HG02798 (cell line): Measurements from ENCODE around the gene CYP2W1.
A peak's percentile ranks its signal among the peaks of the same experiment; 100 is the strongest.
"Not testable (repeated sequence)": the region's sequence is repeated elsewhere in the genome, so short reads cannot be mapped to it uniquely, and the experiment has no call there.

Experiments
- ATAC-seq: cut with Tn5 transposase; IDR thresholded peaks from one replicate; pipeline ENCODE4 v1.9.1; 2021; ENCODE audit warnings: mild to moderate bottlenecking; ENCODE audit not compliant: unreplicated experiment, poor library complexity

CYP2W1 gene, protein sequence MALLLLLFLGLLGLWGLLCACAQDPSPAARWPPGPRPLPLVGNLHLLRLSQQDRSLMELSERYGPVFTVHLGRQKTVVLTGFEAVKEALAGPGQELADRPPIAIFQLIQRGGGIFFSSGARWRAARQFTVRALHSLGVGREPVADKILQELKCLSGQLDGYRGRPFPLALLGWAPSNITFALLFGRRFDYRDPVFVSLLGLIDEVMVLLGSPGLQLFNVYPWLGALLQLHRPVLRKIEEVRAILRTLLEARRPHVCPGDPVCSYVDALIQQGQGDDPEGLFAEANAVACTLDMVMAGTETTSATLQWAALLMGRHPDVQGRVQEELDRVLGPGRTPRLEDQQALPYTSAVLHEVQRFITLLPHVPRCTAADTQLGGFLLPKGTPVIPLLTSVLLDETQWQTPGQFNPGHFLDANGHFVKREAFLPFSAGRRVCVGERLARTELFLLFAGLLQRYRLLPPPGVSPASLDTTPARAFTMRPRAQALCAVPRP

GRCh38 chr7:983004-983615 lies at the start of gene CYP2W1:
CYP2W1 (plus strand) TSS chr7:983181; CDS start chr7:983212, 31 bp downstream.
- no peak for ATAC-seq

- no peak for ATAC-seq
These were observed 48.4 kb upstream of the CYP2W1 start for GRCh38 chr7:934469-935163.

GRCh38 chr7:935164-935873 lies 47.7 kb upstream of the CYP2W1 start:
- no peak for ATAC-seq

- no peak for ATAC-seq
These were observed 47.1 kb upstream of the CYP2W1 start for GRCh38 chr7:935874-936385.

GRCh38 chr7:936386-937054 lies 46.5 kb upstream of the CYP2W1 start:
- peak; percentile 85 for ATAC-seq

- ATAC-seq = no peak
These were observed 45.0 kb upstream of the CYP2W1 start for GRCh38 chr7:937856-938484.

GRCh38 chr7:938546-939185 lies 44.3 kb upstream of the CYP2W1 start:
- no peak for ATAC-seq

DNA sequence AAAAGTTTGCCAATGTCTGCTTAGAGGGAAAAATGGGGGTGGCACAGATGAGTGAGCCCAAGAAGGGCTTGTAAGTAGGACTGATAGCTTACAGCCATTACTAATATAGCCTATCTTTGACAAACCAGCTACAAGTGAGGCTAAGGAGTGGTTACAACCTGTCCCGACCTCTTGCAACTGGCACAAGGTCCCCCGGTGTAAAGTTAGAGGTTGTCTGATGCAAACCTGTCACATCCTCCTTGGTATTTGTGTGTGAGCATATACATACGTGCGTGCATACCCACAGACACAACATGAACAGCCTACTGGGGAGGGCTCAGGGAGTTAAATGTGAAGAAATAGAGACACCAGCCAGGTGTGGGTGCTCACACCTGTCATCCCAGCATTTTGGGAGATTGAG lies 43.1 kb upstream of the CYP2W1 start:
- no peak for ATAC-seq

GRCh38 chr7:940599-941408 lies 42.2 kb upstream of the CYP2W1 start:
- no peak for ATAC-seq

DNA sequence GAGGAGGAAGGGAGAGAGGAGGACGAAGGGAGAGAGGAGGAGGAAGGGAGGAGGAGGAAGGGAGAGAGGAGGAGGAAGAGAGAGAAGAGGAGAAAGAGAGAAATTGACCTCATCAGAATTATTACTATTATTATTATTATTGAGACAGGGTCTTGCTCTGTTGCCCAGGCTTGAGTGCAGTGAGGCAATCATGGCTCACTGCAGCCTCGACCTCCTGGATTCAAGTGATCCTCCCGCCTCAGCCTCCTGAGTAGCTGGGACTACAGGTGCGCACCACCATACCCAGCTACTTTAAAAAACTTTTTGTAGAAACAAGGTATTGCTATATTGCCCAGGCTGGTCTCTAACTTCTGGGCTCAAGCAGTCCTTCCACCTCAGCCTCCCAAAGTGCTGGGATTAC lies 39.2 kb upstream of the CYP2W1 start:
- not testable (repeated sequence) for ATAC-seq

- ATAC-seq = no peak
These were observed 38.2 kb upstream of the CYP2W1 start for GRCh38 chr7:944744-945143.

GRCh38 chr7:945147-945555 lies 37.8 kb upstream of the CYP2W1 start:
- no peak for ATAC-seq

GRCh38 chr7:945556-946255 lies 37.3 kb upstream of the CYP2W1 start:
- ATAC-seq = no peak

- no peak for ATAC-seq
These were observed 36.6 kb upstream of the CYP2W1 start for GRCh38 chr7:946256-946996.

DNA sequence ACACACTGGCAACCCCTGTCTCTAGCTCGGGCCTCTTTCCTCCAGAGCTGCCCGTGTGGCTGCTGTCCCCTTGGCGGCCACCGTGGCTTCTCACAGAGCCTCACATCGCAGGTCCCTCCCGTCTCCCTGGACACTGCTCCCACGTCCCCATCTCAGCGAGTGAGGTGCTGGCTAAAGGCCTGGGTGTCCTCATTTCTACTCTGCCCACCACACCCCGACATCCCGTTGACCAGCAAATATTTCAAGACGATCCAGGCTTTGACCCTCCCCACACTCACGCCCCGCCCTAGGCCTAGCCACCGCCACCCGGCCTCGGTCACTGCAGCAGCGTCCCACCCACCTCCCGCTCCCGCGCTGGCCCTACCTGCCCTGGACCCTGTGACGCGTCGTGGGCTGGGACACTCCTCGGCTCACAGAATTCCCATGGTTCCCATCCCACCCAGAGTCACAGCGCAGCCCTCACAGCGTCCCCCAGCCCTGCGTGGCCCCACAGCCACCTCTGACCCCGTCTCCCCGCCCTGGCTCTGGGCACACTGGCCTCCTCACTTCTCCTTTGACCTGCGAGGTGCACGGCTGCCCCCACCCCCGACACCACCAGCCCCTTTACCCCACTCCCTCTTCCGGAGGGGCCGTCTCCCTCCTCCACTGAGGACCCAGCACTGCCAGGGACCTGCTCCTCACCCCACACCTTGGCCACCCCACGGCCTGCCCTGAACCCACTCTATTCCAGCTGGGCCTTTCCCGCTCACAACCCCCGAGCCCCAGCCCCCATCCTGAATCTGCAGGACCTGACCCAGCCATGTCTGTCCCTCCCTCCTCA lies 35.4 kb upstream of the CYP2W1 start:
- no peak for ATAC-seq
